Esophagus squamous epithelium (tissue), 5 donors: ENCODE measurements around the gene UTS2R. TPM values are rescaled to one million over a fixed set of nuclear protein-coding genes. Genes with fewer than 3 reads are reported as not detected.
"Not testable (repeated sequence)": the region's sequence is repeated elsewhere in the genome, so short reads cannot be mapped to it uniquely, and the experiment has no call there.

Experiments
- DNase-seq: peaks from one replicate; lab custom pipeline; 2025; lab: John Stamatoyannopoulos, UW
- H3K27ac ChIP-seq, 4 donors: fragments of 200-600 bp; sonication (generic); one replicate each; pipeline ENCODE4 v1.5.1; 2016 to 2019; ENCODE audit warnings: mild to moderate bottlenecking in 1 of 4
- H3K27me3 ChIP-seq, 4 donors: fragments of 200-600 bp; sonication (generic); 1 replicate in 3 of 4; 2 replicates in 1 of 4; pipeline versions ENCODE4 v1.5.1 to v1.6.0; 2017 to 2021; ENCODE audit warnings: antibody characterized with exemption in 1 of 4
- H3K36me3 ChIP-seq, 3 donors: fragments of 200-600 bp; sonication (generic); one replicate each; pipeline ENCODE4 v1.5.1; 2016 to 2019
- H3K4me1 ChIP-seq, 3 donors: fragments of 200-600 bp; sonication (generic); one replicate each; pipeline ENCODE4 v1.5.1; 2017 to 2019
- H3K4me3 ChIP-seq, 4 donors: fragments of 200-600 bp; sonication (generic); 1 replicate in 3 of 4; 2 replicates in 1 of 4; pipeline ENCODE4 v1.5.1; 2016 to 2019; ENCODE audit warnings: mild to moderate bottlenecking in 2 of 4, moderate library complexity in 1 of 4
- H3K9me3 ChIP-seq, 3 donors: fragments of 200-600 bp; sonication (generic); one replicate each; pipeline ENCODE4 v1.5.1; 2016 to 2019
- CTCF ChIP-seq, 6 experiments: fragments of 450-650 bp in 4 of 6; fragments of 200-600 bp in 2 of 6; sonication (generic) in 2 of 6; IDR thresholded peaks; one replicate each; pipeline ENCODE4 v1.5.1; 2016 to 2019; ENCODE audit warnings: antibody characterized with exemption in 6 of 6, mild to moderate bottlenecking in 4 of 6, moderate library complexity in 4 of 6
- POLR2A ChIP-seq, 4 donors: fragments of 450-650 bp; IDR thresholded peaks; one replicate each; pipeline ENCODE4 v1.6.1; 2017; ENCODE audit warnings: antibody characterized with exemption in 4 of 4, mild to moderate bottlenecking in 4 of 4, moderate library complexity in 3 of 4
- WGBS, 2 donors: methylation state at CpG; one replicate each; pipeline ENCODE4 v1.1.5; 2018; 5-methylcytosine and 5-hydroxymethylcytosine counted together
- intact Hi-C: fragments of 100-400 bp; cut with DNase I; formaldehyde crosslinking; loops from one replicate; pipeline ENCODE4 v1.15.0; 2022
- total RNA-seq, 4 donors: library from RNA; depleted of rRNA; stranded (reverse); fragments of >200 nt; gene quantifications; one replicate each; pipeline ENCODE4 v1.1.0, GENCODE V29; 2016
- donor health status: DM: yes; HTN: yes; CAD: no.

The UTS2R gene
- total RNA-seq, 4 donors from 2014 or later, result not detected

DNA sequence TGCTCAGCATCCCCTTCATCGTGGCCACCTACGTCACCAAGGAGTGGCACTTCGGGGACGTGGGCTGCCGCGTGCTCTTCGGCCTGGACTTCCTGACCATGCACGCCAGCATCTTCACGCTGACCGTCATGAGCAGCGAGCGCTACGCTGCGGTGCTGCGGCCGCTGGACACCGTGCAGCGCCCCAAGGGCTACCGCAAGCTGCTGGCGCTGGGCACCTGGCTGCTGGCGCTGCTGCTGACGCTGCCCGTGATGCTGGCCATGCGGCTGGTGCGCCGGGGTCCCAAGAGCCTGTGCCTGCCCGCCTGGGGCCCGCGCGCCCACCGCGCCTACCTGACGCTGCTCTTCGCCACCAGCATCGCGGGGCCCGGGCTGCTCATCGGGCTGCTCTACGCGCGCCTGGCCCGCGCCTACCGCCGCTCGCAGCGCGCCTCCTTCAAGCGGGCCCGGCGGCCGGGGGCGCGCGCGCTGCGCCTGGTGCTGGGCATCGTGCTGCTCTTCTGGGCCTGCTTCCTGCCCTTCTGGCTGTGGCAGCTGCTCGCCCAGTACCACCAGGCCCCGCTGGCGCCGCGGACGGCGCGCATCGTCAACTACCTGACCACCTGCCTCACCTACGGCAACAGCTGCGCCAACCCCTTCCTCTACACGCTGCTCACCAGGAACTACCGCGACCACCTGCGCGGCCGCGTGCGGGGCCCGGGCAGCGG, 3.2 kb downstream of the UTS2R start:
- no peak overlapping the region for H3K27ac ChIP-seq
- intact Hi-C loops, result no loop called here
- no peaks in the 10 kb centered on the region for H3K36me3 ChIP-seq
- H3K27me3 ChIP-seq, result peaks cover 20 to 96% (median 26%) of the 10 kb centered on the region in 4 donors
- TF ChIP-seq CTCF (IDR thresholded peaks at IDR 0.05) (no peak), POLR2A (IDR thresholded peaks at IDR 0.05) (no peak)
- H3K9me3 ChIP-seq, result no peaks in the 10 kb centered on the region
- H3K4me3 ChIP-seq, result no peak overlapping the region
- peaks cover 15 to 33% (median 21%) of the 10 kb centered on the region in 3 donors for H3K4me1 ChIP-seq
- 0% methylated on average over 3 of the region's 79 CpGs; no CpG with 5 or more reads in 1 of the 2 donors for WGBS, 2 donors
- DNase-seq, result no peak

- H3K9me3 ChIP-seq, result no peaks in the 10 kb centered on the region
- 88% methylated on average over 7 of the region's 46 CpGs; no CpG with 5 or more reads in 1 of the 2 donors for WGBS, 2 donors
- no peak for TF ChIP-seq POLR2A (IDR thresholded peaks at IDR 0.05)
- TF ChIP-seq CTCF (IDR thresholded peaks at IDR 0.05), result no peak
- intact Hi-C loops, result no loop called here
- H3K4me1 ChIP-seq, result peaks cover 13 to 27% (median 18%) of the 10 kb centered on the region in 3 donors
- H3K4me3 ChIP-seq, result no peak overlapping the region
- no peaks in the 10 kb centered on the region for H3K36me3 ChIP-seq
- H3K27ac ChIP-seq, result no peak overlapping the region
- H3K27me3 ChIP-seq, result peaks cover 18 to 96% (median 22%) of the 10 kb centered on the region in 4 donors
- DNase-seq, result no peak
Measured at GRCh38 chr17:82375359-82376041, 3.9 kb downstream of the UTS2R start.

GRCh38 chr17:82376042-82376730, 4.6 kb downstream of the UTS2R start:
- intact Hi-C loops, result no loop called here
- Histone ChIP-seq H3K9me3 (no peaks in the 10 kb centered on the region), H3K27me3 (peaks cover 12 to 96% (median 18%) of the 10 kb centered on the region in 4 donors), H3K36me3 (no peaks in the 10 kb centered on the region), H3K27ac (no peak overlapping the region), H3K4me1 (peaks cover 6 to 25% (median 11%) of the 10 kb centered on the region in 3 donors), H3K4me3 (no peak overlapping the region)
- DNase-seq, result no peak
- 52 to 63% methylated on average over 5 to 10 of the region's 16 CpGs for WGBS, 2 donors
- TF ChIP-seq CTCF (IDR thresholded peaks at IDR 0.05) (no peak), POLR2A (IDR thresholded peaks at IDR 0.05) (no peak)

- H3K9me3 ChIP-seq, intact Hi-C loops, H3K27ac ChIP-seq, H3K36me3 ChIP-seq, DNase-seq, H3K4me3 ChIP-seq: not testable (repeated sequence)
- peaks cover 3 to 95% (median 11%) of the 10 kb centered on the region in 4 donors for H3K27me3 ChIP-seq
- H3K4me1 ChIP-seq, result peaks cover 0 to 19% (median 0%) of the 10 kb centered on the region in 3 donors
- 0 to 54% methylated on average over 2 to 3 of the region's 5 CpGs for WGBS, 2 donors
Measured at GRCh38 chr17:82377294-82377693, 5.7 kb downstream of the UTS2R start.

DNA sequence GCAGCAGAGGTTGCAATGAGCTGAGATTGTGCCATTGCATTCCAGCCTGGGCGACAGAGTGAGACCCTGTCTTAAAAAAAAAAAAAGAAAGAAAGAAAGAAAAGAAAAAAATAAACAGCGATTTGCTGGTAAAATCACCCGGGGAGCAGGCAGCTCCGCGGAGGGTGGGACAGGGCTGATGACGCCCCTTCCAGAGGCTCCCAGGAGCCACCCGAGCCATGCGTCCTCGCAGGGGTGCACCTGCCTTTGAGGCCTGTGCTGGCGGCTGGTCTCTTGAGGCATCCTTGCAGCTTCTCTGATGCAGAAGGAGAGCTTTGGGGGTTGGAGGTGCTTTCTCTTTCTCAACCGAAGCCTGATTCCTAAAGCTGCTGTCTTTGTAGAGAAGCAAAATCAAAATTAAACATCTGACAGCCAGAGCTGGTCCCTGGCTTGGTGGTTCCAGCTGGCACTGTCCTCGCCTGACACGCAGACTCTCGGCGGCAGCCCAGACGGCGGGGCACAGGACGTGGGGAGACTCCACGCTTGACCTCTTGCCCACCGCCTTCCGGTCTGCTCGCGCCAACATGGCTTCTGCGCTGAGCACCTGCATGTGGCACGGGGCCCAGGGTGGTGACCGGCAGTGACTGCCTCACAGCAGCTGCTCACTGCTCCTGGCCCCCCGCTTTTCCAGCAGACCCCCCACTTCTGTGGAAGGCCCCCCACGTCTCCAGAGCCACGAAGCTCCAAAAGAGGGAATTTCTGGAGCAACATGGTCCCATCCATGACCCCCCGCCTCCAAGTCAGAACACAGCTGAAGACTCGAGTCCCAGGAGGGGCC, 6.6 kb downstream of the UTS2R start:
- peaks cover 0 to 95% (median 9%) of the 10 kb centered on the region in 4 donors for H3K27me3 ChIP-seq
- DNase-seq, result no peak
- 76 to 77% methylated on average over 23 to 25 of the region's 31 CpGs for WGBS, 2 donors
- H3K36me3 ChIP-seq, result no peaks in the 10 kb centered on the region
- intact Hi-C loops, result no loop called here
- TF ChIP-seq CTCF (IDR thresholded peaks at IDR 0.05) (no peak), POLR2A (IDR thresholded peaks at IDR 0.05) (no peak)
- H3K9me3 ChIP-seq, result no peaks in the 10 kb centered on the region
- peaks cover 0 to 18% (median 0%) of the 10 kb centered on the region in 3 donors for H3K4me1 ChIP-seq
- no peak overlapping the region for H3K27ac ChIP-seq
- no peak overlapping the region for H3K4me3 ChIP-seq
